Upper lobe of right lung (tissue), 1 donor: Measurements from ENCODE around the gene KLF11. TPM values are rescaled to one million over a fixed set of nuclear protein-coding genes. Genes with fewer than 3 reads are reported as not detected.

Experiments used
- ATAC-seq: fragments of 200-7000 bp; cut with Tn5 transposase; one replicate; pipeline ENCODE4 v1.9.1; 2020; ENCODE audit warnings: mild to moderate bottlenecking, moderate library complexity
- DNase-seq: peaks from one replicate; pipeline ENCODE4 v3.0.0-alpha.2; 2020
- H3K27ac ChIP-seq: fragments of 200-600 bp; one replicate; pipeline ENCODE4 v1.8.0; 2022
- H3K27me3 ChIP-seq: fragments of 200-600 bp; one replicate; pipeline ENCODE4 v1.8.0; 2022; ENCODE audit warnings: mild to moderate bottlenecking
- H3K36me3 ChIP-seq: fragments of 200-600 bp; one replicate; pipeline ENCODE4 v1.8.0; 2022
- H3K4me1 ChIP-seq: fragments of 200-600 bp; one replicate; pipeline ENCODE4 v1.8.0; 2022
- H3K4me3 ChIP-seq: fragments of 200-600 bp; one replicate; pipeline ENCODE4 v1.8.0; 2022; ENCODE audit warnings: mild to moderate bottlenecking
- H3K9me3 ChIP-seq: fragments of 200-600 bp; one replicate; pipeline ENCODE4 v1.8.0; 2022
- intact Hi-C: fragments of 100-400 bp; cut with DNase I; formaldehyde crosslinking; loops from one replicate; pipeline ENCODE4 v1.11.0; 2022
- total RNA-seq: library from RNA; stranded (reverse); fragmentation: NEBNext Ultra II Directional; extraction: Animal tissue kit (Norgen Biotek cat#: 25700); gene quantifications from one replicate; pipeline ENCODE4 v1.2.1, GENCODE V29; 2021
- TF ChIP-seq, protein P1 (sequence below): fragments of 200-600 bp; IDR thresholded peaks from one replicate; pipeline ENCODE4 v1.8.0; 2022; ENCODE audit warnings: antibody characterized with exemption
- donor health status: DM: no; HTN: yes; CAD: no; lungs with severe emphysema.

Gene KLF11
- total RNA-seq, 1 donor from 2014 or later = 45.6 TPM

DNA sequence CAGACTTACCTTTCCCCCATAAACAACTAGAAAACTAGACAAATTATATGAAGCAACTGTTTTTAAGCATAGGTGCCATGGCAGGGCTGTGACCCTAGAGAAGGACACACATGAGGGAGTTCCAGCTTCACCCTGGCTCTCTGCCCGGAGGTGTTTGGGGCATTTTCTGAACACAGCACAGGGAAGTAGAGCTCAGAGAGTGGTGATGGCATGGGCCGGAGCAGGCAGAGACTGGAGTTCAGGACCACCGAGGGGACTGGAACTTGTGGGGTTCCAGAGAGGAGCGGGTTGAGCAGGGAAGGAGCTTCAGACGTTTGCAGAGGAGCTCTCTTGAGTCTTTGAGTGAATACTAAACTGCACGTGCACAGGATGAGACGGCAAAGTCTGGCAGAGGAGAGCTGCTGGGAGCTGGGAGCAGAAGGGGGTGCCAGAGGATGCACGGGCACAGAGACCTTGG is 26.5 kb upstream of the KLF11 start:
- ATAC-seq = no peak
- DNase-seq = no peak
- TF ChIP-seq, protein P1, sequence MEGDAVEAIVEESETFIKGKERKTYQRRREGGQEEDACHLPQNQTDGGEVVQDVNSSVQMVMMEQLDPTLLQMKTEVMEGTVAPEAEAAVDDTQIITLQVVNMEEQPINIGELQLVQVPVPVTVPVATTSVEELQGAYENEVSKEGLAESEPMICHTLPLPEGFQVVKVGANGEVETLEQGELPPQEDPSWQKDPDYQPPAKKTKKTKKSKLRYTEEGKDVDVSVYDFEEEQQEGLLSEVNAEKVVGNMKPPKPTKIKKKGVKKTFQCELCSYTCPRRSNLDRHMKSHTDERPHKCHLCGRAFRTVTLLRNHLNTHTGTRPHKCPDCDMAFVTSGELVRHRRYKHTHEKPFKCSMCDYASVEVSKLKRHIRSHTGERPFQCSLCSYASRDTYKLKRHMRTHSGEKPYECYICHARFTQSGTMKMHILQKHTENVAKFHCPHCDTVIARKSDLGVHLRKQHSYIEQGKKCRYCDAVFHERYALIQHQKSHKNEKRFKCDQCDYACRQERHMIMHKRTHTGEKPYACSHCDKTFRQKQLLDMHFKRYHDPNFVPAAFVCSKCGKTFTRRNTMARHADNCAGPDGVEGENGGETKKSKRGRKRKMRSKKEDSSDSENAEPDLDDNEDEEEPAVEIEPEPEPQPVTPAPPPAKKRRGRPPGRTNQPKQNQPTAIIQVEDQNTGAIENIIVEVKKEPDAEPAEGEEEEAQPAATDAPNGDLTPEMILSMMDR = no peak
- Histone ChIP-seq H3K4me3 (no peak overlapping the region), H3K36me3 (no peaks in the 10 kb centered on the region), H3K27me3 (no peaks in the 10 kb centered on the region), H3K4me1 (peaks cover 8% of the 10 kb centered on the region), H3K9me3 (no peaks in the 10 kb centered on the region), H3K27ac (no peak overlapping the region)
- intact Hi-C loops = no loop called here

- Histone ChIP-seq H3K27ac (no peak overlapping the region), H3K27me3 (no peaks in the 10 kb centered on the region), H3K9me3 (no peaks in the 10 kb centered on the region), H3K4me3 (no peak overlapping the region), H3K4me1 (peaks cover 8% of the 10 kb centered on the region), H3K36me3 (no peaks in the 10 kb centered on the region)
- intact Hi-C loops = no loop called here
- DNase-seq (peak; percentile 5), ATAC-seq (no peak)
- TF ChIP-seq, protein P1 = no peak
These were observed 25.9 kb upstream of the KLF11 start for GRCh38 chr2:10017313-10017941.

DNA sequence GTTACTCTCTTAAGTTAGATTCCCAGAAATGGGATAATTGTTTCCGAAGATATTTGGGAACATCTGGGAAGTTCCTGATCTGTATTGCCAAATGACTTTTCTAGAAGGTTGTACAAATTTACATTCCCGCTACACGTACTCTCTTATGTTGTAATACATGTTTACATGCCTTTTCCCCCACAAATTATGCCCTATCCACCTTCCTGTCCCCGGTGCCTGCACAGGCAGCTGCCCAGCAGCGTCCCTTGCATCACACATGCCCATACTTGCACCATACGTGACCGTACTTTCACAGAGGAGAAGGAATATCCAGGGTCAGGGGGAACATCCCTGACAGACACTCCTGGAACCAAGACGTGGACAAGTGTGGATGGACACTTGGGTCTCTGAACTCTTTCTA is 24.2 kb upstream of the KLF11 start:
- no peak overlapping the region for H3K27ac ChIP-seq
- no peaks in the 10 kb centered on the region for H3K9me3 ChIP-seq
- intact Hi-C loops = no loop called here
- H3K36me3 ChIP-seq = no peaks in the 10 kb centered on the region
- H3K4me1 ChIP-seq = peaks cover 8% of the 10 kb centered on the region
- H3K27me3 ChIP-seq = no peaks in the 10 kb centered on the region
- peak; percentile 72 for ATAC-seq
- TF ChIP-seq, protein P1 = no peak
- no peak overlapping the region for H3K4me3 ChIP-seq
- DNase-seq = no peak

GRCh38 chr2:10019602-10020400 is 23.5 kb upstream of the KLF11 start:
- intact Hi-C loops = no loop called here
- peak; percentile 47 for ATAC-seq
- Histone ChIP-seq H3K27ac (no peak overlapping the region), H3K4me3 (no peak overlapping the region), H3K27me3 (no peaks in the 10 kb centered on the region), H3K36me3 (no peaks in the 10 kb centered on the region), H3K4me1 (peaks cover 8% of the 10 kb centered on the region), H3K9me3 (no peaks in the 10 kb centered on the region)
- TF ChIP-seq, protein P1 = no peak
- peak; percentile 65 for DNase-seq

DNA sequence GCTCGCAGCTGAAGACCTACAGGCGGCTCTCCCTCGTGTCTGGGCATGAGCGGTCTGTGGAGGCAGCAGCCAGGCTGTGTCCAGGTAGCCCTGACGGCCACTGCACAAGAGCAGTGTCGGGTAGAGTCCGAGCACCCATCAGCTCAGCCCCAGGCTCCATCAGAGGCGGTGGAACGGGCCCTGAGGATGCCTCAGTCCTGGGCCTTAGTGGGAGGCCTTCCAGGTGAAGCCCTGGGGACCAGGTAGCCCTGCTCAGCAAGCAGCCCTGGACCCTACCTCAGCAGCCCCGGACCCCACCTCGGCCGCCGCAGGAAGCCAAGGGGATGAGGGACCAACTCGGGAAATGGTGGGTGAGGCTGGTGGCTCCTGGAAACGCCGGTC is 21.3 kb upstream of the KLF11 start:
- DNase-seq (no peak), ATAC-seq (no peak)
- peaks cover 8% of the 10 kb centered on the region for H3K4me1 ChIP-seq

More for the DNA sequence above, 21.3 kb upstream of the KLF11 start:
- Histone ChIP-seq H3K27me3 (no peaks in the 10 kb centered on the region), H3K27ac (no peak overlapping the region), H3K9me3 (no peaks in the 10 kb centered on the region), H3K4me3 (no peak overlapping the region), H3K36me3 (no peaks in the 10 kb centered on the region)
- intact Hi-C loops = no loop called here
- TF ChIP-seq, protein P1 = no peak
